HCT116 (cell line): ENCODE measurements around the gene TUBA8.

ENCODE experiments used
- EZH2 ChIP-seq: fragments of 200-600 bp; sonication (generic); IDR thresholded peaks from 2 replicates; pipeline ENCODE4 v1.6.1; 2017; ENCODE audit warnings: antibody characterized with exemption, mixed run types
- EZH2phosphoT487 ChIP-seq: fragments of 200-600 bp; IDR thresholded peaks from 2 replicates; pipeline ENCODE4 v1.6.1; 2018; ENCODE audit warnings: antibody characterized with exemption, borderline replicate concordance
- FOSL1 ChIP-seq: IDR thresholded peaks from 2 replicates; pipeline ENCODE4 v1.6.1; 2012; ENCODE audit warnings: low read depth
- JUND ChIP-seq: IDR thresholded peaks from 2 replicates; pipeline ENCODE4 v1.6.1; 2012
- POLR2A ChIP-seq: IDR thresholded peaks from 2 replicates; pipeline ENCODE4 v1.7.0; 2011; ENCODE audit warnings: borderline replicate concordance; ENCODE audit not compliant: insufficient read depth, insufficient read length; ENCODE audit errors: extremely low read depth
- POLR2AphosphoS5 ChIP-seq: IDR thresholded peaks from 2 replicates; pipeline ENCODE4 v1.6.1; 2011; ENCODE audit warnings: mild to moderate bottlenecking, low read depth, low read length, moderate library complexity
- SP1 ChIP-seq: IDR thresholded peaks from 2 replicates; pipeline ENCODE4 v1.6.1; 2012; ENCODE audit warnings: low read depth
- TCF7L2 ChIP-seq: IDR thresholded peaks from 2 replicates; pipeline ENCODE4 v1.7.0; 2011; ENCODE audit warnings: borderline replicate concordance, inconsistent platforms; ENCODE audit not compliant: insufficient read depth, insufficient read length; ENCODE audit errors: extremely low read depth
- ZFX ChIP-seq: fragments of 450-650 bp; IDR thresholded peaks from 2 replicates; pipeline ENCODE4 v1.6.1; 2017
- ZNF274 ChIP-seq: fragments of 200-500 bp; sonication (Bioruptor generic); IDR thresholded peaks from 2 replicates; pipeline ENCODE4 v1.6.1; 2014; ENCODE audit warnings: mild to moderate bottlenecking, low read depth, low read length, inconsistent platforms
- TF ChIP-seq, protein P1 (sequence below), 3 experiments: fragments of 200-600 bp in 1 of 3; sonication (generic) in 1 of 3; IDR thresholded peaks in 2 of 3; conservative IDR thresholded peaks in 1 of 3; 2 replicates each; pipeline ENCODE4 v1.5.1; 2012 to 2017; ENCODE audit warnings: low read depth in 2 of 3, low read length in 2 of 3, antibody characterized with exemption in 1 of 3, borderline replicate concordance in 1 of 3, control low read depth in 1 of 3, mild to moderate bottlenecking in 1 of 3, mixed read lengths in 1 of 3, mixed run types in 1 of 3, moderate library complexity in 1 of 3; ENCODE audit not compliant: insufficient read depth in 1 of 3
- TF ChIP-seq, protein P2 (sequence below): IDR thresholded peaks from 2 replicates; pipeline ENCODE4 v1.6.1; 2012

DNA sequence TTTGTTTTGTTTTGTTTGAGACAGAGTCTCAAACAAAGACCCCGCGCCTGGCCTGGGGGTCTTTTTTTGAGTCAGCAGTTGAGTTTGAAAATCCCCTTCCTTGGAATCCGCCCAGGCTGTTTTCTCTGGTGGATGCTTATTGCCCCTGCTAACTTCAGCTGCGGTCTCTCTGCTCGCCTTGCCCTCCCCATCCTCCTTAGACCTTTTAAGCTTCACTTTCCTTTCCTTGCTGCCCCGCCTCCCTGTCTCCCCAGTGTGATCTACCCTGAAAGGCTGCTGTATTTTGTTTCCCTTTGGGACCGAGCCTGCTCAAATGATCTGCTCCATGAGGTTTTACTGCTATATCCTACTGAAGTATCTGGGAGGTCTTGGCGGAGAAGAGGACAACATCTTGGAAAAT is 41.9 kb downstream of the TUBA8 start:
- TF ChIP-seq, protein P1, sequence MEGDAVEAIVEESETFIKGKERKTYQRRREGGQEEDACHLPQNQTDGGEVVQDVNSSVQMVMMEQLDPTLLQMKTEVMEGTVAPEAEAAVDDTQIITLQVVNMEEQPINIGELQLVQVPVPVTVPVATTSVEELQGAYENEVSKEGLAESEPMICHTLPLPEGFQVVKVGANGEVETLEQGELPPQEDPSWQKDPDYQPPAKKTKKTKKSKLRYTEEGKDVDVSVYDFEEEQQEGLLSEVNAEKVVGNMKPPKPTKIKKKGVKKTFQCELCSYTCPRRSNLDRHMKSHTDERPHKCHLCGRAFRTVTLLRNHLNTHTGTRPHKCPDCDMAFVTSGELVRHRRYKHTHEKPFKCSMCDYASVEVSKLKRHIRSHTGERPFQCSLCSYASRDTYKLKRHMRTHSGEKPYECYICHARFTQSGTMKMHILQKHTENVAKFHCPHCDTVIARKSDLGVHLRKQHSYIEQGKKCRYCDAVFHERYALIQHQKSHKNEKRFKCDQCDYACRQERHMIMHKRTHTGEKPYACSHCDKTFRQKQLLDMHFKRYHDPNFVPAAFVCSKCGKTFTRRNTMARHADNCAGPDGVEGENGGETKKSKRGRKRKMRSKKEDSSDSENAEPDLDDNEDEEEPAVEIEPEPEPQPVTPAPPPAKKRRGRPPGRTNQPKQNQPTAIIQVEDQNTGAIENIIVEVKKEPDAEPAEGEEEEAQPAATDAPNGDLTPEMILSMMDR (IDR thresholded peaks at IDR 0.05 in 2 of 3, conservative IDR thresholded peaks at IDR 0.05 in 1 of 3; ENCODE audit: borderline replicate concordance in 1 of 3, insufficient read depth in 1 of 3, low read depth in 2 of 3, low read length in 2 of 3) = no peak
- TF ChIP-seq ZFX (no peak), JUND (no peak), EZH2 (no peak), ZNF274 (no peak), POLR2A (no peak), SP1 (no peak), FOSL1 (no peak), EZH2phosphoT487 (no peak), POLR2AphosphoS5 (no peak), TCF7L2 (no peak)
- TF ChIP-seq, protein P2, sequence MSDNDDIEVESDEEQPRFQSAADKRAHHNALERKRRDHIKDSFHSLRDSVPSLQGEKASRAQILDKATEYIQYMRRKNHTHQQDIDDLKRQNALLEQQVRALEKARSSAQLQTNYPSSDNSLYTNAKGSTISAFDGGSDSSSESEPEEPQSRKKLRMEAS = no peak
